GM23248 (cell line): ENCODE data around the gene CFAP20.

Experiments
- EZH2 ChIP-seq: fragments of 200-600 bp; sonication (generic); IDR thresholded peaks from 2 replicates; pipeline ENCODE4 v1.6.1; 2018; ENCODE audit warnings: antibody characterized with exemption, mild to moderate bottlenecking; ENCODE audit not compliant: insufficient read depth, poor library complexity, severe bottlenecking
- EZH2phosphoT487 ChIP-seq: fragments of 200-600 bp; sonication (generic); IDR thresholded peaks from 2 replicates; pipeline ENCODE4 v1.6.1; 2018; ENCODE audit warnings: antibody characterized with exemption, moderate library complexity, mild to moderate bottlenecking, low read depth; ENCODE audit not compliant: insufficient read depth

- no peak for TF ChIP-seq EZH2phosphoT487
- TF ChIP-seq EZH2: no peak
Observed at GRCh38 chr16:58111302-58111627, 17.9 kb downstream of the CFAP20 start.
